HG03064 (cell line): ENCODE results near the gene CYP8B1.
"Not testable (repeated sequence)": the region's sequence is repeated elsewhere in the genome, so short reads cannot be mapped to it uniquely, and the experiment has no call there.

Experiments used
- ATAC-seq: cut with Tn5 transposase; IDR thresholded peaks from one replicate; pipeline ENCODE4 v1.9.1; 2021; ENCODE audit warnings: low read depth; ENCODE audit not compliant: unreplicated experiment

CYP8B1 gene

DNA sequence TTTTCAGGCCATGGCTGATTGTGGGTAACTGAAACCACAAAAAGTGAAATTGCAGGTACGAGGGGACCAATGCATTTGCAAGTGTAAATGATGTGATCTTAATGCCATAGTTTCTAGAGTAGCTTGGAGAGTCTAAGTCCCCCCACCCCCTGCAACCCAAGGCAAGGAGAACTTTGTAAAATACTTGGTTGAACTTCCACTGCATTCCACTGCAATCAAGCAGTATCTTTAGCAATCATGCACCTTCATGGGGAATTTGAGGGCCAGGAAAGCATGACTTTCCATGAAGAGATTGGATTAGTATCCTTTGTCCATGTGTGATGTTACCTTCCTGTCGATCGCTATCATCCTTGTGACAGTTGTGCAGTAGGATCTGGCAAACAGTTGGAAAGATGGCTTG lies 11.4 kb upstream of the CYP8B1 start:
- ATAC-seq, result no peak

DNA sequence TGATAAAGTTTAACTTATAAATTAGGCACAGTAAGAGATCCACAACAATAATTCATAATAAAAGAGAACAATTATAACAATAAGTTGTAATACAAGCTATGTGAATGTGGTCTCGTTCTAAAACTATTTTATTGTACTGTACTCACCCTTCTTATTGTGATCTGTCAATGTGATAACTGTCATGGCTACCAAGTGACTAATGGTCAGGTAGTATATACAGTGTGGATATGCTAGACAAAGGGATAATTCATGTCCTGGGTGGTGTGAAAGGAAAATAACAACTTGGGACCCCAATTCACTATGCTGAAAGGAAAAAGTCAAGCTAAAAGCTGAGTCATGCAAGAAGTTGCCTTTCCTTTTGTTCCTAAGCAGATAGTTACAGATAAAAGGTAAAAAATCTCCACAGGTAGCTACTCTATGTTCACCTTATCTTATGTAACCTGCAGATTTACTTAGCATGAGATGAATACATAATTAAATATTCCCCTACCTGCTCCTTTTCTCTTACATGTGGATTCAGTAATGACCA lies 10.7 kb upstream of the CYP8B1 start:
- ATAC-seq, result no peak

DNA sequence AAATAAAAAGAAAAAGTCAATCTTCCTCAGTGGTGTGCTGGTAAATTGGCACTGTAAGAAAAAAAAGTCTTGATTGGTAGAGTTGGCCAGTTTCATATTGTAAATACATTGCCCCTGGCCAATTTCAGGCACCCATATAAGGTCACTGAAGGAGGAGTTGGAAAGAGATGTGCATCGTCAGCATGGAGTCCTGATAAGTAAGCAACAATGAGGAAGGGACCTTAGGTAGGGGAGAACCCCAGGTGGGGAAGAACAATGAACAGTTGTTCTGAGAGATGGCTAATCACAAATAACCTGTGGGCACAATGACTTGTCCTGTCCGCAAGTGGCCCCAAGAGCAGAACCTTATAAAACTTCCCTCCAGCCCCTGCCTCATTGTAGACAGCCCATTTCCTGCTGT lies 8.6 kb upstream of the CYP8B1 start:
- no peak for ATAC-seq

DNA sequence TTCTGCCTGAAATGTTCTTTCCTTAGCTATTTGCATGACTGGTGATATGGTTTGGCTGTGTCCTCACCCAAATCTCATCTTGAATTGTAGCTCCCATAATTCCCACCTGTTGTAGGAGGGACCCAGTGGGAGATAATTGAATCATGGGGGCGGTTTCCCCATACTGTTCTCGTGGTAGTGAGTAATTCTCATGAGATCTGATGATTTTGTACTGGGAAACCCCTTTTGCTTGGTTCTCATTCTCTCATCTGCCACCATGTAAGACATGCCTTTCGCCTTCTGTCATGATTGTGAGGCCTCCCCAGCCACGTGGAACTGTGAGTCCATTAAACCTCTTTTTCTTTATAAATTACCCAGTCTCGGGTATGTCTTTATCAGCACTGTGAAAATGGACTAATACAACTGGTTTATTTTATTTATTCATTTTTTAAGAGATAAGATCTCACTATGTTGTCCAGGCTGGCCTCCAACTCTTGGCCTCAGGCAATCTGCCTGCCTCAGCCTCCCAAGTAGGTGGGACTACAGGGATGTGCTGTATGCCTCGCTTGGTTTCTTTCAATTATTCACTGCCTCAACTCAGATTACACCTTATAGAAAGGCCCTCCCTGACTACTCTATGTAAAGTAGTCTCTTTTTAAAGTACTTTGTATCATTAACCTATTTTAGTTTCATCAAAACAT lies 7.7 kb upstream of the CYP8B1 start:
- not testable (repeated sequence) for ATAC-seq

DNA sequence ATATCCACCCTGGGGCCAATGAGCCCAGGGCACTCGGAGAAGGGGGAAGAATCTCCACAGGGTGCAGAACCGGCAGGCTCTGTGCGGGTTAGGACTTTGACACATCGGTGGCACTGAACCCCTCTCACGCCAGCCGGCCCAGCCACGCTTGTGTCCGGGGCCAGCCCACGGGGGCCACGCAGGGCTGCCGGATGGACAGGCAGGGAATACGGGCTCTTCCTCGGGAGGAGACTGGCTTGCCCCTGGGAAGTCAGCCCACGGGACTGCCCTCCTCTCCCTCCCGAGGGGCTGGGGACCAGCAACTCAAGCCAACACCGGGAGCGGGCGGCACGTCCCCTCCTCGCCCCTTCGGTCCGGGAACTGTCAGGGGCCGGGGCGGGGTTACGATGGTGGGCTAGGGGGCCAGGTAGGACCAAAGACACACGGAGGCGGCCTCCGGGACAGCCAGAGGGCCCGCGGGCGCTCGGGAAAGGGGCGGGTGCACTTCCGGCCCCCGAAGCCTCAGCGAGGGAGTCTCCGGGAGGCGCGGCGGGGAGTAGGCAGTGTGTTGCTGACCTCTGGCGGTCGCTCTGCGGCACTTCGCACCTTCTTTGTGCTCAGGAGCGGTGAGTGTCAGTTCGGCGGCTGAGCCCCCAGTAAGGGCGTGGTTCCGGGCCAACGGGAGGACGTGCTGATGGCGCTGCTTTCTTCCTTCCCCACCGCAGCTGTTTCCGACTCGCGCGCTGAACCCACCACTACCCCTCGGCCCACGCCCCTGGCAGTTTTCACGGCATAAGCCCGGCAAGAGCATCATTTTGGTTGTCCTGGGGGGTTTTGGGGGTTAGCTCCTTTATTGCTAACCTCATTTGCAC lies 5.1 kb upstream of the CYP8B1 start:
- peak; percentile 97 for ATAC-seq

DNA sequence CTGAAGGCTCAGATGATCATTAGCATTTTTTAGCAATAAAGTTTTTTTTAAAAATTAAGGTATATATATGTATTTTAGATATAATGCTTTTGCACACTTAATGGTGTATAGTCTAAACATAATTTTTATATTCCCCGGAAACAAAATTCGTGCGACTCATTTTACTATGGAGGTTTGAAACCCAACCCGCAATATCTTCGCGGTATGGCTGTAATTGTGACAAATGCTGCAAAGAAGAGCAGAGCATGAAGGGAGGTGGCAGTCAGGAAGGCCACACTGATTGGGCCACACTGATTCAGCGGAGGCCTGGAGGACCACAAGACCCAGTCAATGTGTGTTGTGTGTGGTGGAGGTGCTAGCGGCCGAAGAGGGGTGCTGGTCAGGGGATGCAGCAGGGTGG lies 4.5 kb upstream of the CYP8B1 start:
- no peak for ATAC-seq

DNA sequence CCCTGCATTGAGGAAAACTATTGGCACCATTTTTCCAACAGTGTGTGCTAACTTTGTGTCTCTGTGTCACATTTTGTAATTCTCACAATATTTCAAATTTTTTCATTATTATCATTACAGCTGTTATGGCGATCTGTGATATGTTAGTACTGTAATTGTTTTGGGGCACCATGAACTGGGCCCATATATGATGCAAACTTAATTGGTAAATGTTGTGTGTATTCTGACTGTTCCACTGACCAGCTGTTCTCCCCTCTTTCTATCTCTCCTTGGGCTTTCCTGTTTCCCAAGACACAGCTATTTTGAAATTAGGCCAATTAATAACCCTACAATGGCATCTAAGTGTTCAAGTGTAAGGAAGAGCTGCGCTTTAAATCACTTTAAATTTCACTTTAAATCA lies 2.2 kb upstream of the CYP8B1 start:
- ATAC-seq, result no peak

DNA sequence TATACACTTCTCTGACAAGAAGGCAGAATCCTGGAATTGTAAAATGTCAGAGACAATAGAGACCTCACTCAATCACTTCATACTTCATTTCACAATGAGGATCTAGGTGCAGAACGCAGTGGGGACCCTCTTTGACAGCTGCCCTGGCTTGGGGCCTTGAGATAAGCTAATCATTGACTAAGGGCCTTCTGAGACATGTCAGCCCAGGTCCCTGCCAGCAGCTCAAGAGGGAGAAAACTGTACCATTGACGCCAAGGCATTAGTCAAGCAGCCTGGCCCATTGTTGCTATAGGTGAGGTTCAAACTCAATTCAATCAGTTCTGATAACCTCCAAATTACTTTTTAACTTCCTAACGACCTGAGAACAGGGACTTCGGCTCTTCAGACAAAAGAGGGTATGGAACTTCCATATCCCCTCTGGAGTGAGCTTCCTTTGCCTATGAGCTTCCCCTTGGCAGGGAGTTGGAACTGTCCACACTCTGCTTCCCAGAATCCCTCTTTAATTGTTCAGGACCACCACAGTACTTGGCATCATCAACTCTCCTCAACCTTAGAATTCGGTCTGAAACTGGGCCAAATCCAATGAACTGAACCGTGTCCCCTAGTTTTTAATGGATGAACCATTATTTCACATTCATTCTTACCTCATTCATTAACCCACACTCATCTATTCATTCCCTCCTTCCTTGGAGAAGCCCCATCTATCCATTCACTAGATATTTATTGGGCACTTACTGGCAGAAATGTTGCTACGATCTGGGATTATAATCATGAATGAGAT lies 1.5 kb upstream of the CYP8B1 start:
- no peak for ATAC-seq

DNA sequence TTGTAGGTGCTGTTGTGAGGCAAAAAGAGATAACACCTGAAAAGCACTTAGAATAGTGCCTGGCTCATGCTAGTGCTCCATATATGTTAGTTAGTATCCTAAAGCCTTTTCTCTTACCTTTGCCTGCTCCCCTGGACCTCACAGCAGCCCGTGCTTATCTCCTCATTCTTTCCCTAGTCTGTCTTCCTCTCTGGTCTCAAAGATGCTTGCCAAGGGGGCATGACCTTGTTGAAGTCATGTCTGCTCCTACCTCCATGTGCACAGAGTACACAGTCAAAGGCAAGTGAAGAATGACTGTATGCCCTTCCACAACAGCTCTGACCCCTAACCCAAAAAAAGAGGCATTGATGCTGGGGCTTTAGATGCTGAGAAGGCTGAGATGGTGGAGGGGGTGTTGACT lies 722 bp upstream of the CYP8B1 start:
- no peak for ATAC-seq

DNA sequence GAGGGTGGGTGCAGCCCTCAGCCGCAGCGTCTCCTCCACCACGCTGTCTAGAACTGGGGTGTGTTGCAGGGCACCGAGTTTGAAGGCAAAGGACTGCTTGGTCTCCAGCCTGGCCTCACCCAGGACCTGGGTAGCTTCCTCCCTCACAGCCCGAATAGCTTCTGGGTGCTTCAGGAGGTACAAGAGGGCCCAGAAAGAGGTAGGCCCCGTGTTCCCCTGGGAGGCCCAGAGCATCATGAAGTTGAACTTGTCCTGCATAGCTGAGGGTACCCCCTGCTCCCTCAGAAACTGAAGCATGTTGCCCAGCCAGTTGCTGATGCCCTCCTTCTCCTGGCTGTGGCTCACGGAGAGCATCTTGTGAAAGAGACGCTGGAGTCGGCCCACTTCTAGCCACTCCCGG lies 930 bp downstream of the CYP8B1 start:
- ATAC-seq, result no peak

DNA sequence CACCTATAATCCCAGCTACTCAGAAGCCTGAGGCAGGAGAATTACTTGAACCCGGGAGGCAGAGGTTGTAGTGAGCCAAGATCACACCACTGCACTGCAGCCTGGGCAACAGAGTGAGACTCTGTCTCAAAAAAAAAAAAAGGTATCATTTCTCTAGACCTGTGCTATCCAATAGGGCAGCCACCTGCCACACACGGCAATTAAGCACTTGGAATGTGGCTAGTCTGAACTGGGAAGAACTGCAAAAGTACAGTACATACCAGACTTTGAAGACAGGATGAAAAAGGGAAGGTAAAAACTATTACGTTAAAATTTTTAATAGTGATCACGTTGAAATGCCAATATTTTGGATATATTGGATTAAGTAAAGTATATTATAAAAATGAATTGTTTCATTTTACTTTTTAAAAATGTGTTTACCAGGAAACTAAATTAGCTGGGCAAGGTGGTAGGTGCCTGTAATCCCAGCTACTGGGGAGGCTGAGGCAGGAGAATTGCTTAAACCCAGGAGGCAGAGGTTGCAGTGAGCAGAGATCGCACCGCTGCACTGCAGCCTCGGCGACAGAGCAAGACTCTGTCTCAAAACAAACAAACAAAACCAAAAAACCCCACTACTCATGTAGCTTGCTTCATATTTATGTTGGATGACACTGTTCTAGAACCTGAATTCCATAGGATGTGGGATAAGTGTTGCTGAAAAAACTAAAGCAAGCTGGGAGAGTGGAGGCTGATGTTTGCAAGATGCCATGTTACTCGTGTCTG lies 2.3 kb downstream of the CYP8B1 start:
- no peak for ATAC-seq

DNA sequence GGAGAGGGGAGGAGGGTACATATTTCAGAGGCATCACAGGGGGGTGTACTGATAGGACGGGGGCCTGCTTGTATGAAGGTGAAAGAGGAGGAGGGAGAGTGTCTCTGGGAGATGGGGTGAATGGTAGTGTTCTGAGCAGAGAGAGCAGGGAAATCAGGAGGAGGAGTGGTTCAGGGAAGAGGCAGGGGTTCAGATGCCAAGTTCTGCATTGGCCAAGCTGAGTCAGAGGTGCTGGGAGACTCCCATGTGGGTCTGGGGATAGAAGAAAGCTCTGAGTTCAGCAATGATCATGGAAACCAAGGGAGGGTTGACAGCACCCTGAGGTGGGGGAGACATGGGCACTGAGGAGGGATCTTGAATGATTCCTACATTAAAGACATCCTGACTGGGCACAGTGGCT lies 3.0 kb downstream of the CYP8B1 start:
- no peak for ATAC-seq

DNA sequence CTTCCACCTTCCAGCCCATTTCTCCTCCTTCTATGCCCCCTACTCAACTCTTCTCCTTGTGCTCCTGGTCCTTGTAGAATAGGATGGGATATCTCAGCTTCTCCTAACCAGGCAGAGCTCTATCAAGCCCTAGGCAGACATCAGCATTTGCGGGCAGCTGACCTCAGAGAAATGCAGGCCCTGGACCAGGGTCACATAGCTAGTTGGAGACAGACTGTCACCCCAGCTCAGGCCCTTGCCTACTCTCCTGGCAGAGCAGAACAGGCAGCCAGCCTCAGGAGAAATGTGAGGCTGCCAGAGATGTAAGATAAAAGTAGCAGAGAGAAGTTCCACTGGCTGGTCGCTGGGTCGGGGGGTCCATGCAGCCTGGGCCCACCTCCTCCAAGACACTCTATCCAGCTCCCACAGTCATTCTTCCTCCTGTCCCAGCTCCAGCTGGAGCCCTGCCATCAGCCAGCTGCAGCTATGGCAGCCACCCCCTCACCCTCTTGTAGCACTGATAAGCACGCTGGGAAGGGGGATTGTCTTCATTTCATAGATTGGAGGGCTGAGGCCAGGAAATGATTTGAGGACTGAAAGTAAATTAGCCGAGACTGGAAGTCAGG lies 4.0 kb downstream of the CYP8B1 start:
- no peak for ATAC-seq

DNA sequence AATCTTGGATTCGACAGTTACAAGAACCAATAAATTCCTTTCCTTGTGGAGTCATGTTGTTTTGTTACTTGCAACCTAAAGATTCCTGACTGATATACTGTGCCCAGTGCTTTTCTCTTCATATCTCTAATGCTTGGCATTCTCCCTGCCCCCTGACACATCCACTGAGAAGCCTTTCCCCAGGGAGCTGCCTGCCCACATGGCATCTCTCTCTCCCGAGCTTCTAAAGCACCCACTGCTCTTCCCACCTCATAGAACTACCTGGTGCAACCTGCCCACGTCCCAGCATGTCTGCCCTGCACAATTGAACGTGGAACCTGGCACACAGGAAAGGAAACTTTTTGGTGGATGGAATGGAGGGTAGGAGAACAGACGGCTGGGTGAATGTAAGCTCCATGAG lies 6.8 kb downstream of the CYP8B1 start:
- ATAC-seq, result no peak

DNA sequence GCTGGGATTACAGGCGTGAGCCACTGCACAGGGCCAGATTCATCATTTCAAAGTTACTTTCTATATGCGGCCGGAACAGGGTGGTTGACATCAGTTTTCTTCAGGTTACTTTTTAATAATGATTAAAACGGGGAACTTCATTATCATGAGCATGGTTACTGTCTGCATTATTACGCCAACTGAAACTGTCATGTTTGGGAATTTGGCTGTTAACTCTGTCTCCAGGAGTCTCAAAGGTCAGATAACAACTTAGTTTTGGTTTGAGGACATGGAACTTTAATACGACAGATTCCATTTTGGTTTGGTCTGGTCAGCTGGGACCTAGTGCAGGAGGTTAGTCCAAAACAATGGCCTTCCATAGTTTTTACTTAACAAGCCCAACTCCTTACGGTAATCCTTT lies 8.5 kb downstream of the CYP8B1 start:
- ATAC-seq, result no peak

DNA sequence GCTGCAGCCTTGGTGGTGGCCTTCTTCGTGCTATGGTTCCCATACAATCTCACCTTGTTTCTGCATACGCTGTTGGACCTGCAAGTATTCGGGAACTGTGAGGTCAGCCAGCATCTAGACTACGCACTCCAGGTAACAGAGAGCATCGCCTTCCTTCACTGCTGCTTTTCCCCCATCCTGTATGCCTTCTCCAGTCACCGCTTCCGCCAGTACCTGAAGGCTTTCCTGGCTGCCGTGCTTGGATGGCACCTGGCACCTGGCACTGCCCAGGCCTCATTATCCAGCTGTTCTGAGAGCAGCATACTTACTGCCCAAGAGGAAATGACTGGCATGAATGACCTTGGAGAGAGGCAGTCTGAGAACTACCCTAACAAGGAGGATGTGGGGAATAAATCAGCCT lies 10.4 kb downstream of the CYP8B1 start:
- no peak for ATAC-seq

DNA sequence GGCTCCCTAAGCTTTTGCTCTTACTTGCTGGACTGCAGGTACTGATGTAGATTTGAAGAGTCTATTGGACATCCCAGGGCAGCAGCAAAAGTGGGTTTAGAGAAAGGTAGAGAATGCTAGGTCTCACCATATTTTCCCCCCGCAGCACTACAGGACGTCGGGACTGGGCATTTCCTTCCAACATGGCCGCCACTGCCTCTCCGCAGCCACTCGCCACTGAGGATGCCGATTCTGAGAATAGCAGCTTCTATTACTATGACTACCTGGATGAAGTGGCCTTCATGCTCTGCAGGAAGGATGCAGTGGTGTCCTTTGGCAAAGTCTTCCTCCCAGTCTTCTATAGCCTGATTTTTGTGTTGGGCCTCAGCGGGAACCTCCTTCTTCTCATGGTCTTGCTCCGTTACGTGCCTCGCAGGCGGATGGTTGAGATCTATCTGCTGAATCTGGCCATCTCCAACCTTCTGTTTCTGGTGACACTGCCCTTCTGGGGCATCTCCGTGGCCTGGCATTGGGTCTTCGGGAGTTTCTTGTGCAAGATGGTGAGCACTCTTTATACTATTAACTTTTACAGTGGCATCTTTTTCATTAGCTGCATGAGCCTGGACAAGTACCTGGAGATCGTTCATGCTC lies 11.2 kb downstream of the CYP8B1 start:
- ATAC-seq, result no peak

DNA sequence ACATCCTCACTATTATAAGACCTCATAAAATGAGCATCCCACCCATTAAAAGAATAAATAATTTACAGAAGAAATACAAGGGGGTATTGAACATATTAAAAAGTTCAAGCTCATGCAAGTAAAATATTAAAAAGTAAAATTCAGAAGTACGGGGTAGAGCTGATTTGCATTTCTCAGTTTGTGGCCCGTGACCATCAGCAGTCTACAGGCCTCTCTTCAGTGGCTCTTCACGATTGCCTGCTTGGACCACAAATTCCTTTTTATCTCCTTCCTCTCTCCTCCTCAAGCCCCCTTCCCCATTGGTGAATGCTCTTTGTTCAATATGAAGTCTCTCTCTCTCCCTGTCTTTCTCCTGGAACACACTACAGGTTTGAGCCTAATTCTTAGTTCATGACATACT lies 19.1 kb downstream of the CYP8B1 start:
- no peak for ATAC-seq

DNA sequence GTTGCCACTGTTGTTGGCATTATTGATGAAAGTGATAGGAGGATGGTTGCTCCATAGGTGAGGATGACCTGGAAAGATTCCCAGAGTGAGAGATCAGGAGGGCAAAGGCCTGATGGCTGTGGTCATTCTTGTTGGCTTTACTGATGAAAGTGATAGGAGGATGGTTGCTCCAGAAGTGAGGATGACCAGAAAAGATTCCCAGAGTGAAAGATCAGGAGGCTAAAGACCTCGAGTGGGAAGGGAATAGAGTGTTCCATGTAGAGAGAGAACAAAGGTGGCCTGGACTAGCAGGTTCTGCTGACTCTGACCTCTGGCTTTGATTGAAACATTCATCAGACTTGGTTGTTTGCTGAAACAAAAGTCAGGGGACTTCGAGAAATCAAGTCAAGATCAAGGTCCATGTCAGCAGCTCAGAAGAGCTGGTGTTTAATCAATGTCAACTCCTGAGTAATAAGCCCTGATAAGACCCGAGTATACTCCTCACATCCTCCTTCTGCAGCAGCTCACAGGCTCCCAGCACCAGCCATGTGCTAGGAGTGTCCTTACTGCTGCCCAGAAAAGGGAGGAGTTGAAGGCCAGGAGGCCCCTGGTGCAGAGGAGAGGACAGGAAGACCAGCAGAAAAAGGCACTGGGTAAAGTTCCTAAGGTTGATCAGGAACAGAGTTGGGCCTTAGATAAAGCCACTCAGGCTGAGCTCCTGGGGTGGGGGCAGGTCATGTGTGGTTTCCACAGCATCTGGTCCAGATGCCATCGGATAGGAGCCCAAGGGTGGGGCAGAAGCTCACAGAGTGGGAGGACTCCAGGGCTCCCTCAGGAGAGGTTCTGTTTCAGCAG lies 19.9 kb downstream of the CYP8B1 start:
- no peak for ATAC-seq
